ENCODE results near the gene CRYBG3. TPM values are rescaled to one million over a fixed set of nuclear protein-coding genes. Genes with fewer than 3 reads are reported as not detected.

Gene CRYBG3
- polyA plus RNA-seq, 1 experiment = 4.1 TPM

- DNase-seq (ENCODE audit: low read depth) = no peak
- H3K27me3 ChIP-seq (ENCODE audit: control insufficient read depth, insufficient read depth, low read length) = no peaks in the 10 kb centered on the region
- peaks cover 3% of the 10 kb centered on the region; the same call in 1 of the 2 replicates for H3K36me3 ChIP-seq (ENCODE audit: control insufficient read depth, insufficient read depth, low read length)
- CTCF ChIA-PET = no interaction called here
- H3K4me3 ChIP-seq (ENCODE audit: low read depth, low read length) = no peak overlapping the region
- TF ChIP-seq, protein P1, sequence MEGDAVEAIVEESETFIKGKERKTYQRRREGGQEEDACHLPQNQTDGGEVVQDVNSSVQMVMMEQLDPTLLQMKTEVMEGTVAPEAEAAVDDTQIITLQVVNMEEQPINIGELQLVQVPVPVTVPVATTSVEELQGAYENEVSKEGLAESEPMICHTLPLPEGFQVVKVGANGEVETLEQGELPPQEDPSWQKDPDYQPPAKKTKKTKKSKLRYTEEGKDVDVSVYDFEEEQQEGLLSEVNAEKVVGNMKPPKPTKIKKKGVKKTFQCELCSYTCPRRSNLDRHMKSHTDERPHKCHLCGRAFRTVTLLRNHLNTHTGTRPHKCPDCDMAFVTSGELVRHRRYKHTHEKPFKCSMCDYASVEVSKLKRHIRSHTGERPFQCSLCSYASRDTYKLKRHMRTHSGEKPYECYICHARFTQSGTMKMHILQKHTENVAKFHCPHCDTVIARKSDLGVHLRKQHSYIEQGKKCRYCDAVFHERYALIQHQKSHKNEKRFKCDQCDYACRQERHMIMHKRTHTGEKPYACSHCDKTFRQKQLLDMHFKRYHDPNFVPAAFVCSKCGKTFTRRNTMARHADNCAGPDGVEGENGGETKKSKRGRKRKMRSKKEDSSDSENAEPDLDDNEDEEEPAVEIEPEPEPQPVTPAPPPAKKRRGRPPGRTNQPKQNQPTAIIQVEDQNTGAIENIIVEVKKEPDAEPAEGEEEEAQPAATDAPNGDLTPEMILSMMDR (IDR thresholded peaks at IDR 0.05; ENCODE audit: insufficient read depth, low read depth, low read length) = no peak
- POLR2A ChIA-PET = no interaction called here
These were observed 139.4 kb downstream of the CRYBG3 start for GRCh38 chr3:97960993-97961766.

DNA sequence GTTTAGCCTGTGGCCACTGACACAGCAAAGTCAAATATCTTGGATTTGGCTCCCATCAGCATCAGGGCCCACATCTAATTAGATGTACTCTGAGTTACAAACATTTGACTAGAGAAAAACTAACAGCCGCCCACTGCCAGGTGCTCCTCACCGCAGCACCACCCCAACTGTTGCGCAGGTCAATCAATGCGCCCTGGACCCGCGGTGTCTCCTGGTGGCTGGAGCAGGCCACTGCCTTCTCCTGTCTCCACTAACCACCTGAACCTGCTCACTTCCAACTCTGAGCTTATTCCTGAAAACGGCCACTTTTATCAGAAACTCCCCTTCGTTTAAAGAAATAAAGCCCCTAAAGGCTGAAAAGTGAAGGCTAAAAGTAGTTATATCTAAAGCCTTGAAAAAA lies 146.2 kb downstream of the CRYBG3 start:
- Histone ChIP-seq H3K36me3 (ENCODE audit: control insufficient read depth, insufficient read depth, low read length) (0 out of 2 replicates have a peak, but pooled peaks cover 1% of the 10 kb centered on the region), H3K27me3 (ENCODE audit: control insufficient read depth, insufficient read depth, low read length) (no peaks in the 10 kb centered on the region), H3K4me3 (ENCODE audit: low read depth, low read length) (no peak overlapping the region)
- ChIA-PET POLR2A (no interaction called here), CTCF (interaction anchor here (0.7 kb wide), 1 partner anchor 11 kb away, joined by 3 read pairs; no protein-coding TSS in a partner anchor)
- TF ChIP-seq, protein P1 (IDR thresholded peaks at IDR 0.05; ENCODE audit: insufficient read depth, low read depth, low read length) = no peak
- no peak for DNase-seq (ENCODE audit: low read depth)

GRCh38 chr3:97968376-97968775 lies 146.6 kb downstream of the CRYBG3 start:
- POLR2A ChIA-PET = no interaction called here

GRCh38 chr3:97969541-97969940 lies 147.7 kb downstream of the CRYBG3 start:
- POLR2A ChIA-PET = no interaction called here
- Histone ChIP-seq H3K4me3 (ENCODE audit: low read depth, low read length) (no peak overlapping the region), H3K36me3 (ENCODE audit: control insufficient read depth, insufficient read depth, low read length) (0 out of 2 replicates have a peak, but pooled peaks cover 1% of the 10 kb centered on the region), H3K27me3 (ENCODE audit: control insufficient read depth, insufficient read depth, low read length) (no peaks in the 10 kb centered on the region)
- CTCF ChIA-PET = no interaction called here
- no peak for DNase-seq (ENCODE audit: low read depth)
- TF ChIP-seq, protein P1 (IDR thresholded peaks at IDR 0.05; ENCODE audit: insufficient read depth, low read depth, low read length) = no peak

More at GRCh38 chr3:97968376-97968775, 146.6 kb downstream of the CRYBG3 start:
- 0 out of 2 replicates have a peak, but pooled peaks cover 1% of the 10 kb centered on the region for H3K36me3 ChIP-seq (ENCODE audit: control insufficient read depth, insufficient read depth, low read length)
- no peak for DNase-seq (ENCODE audit: low read depth)
- H3K27me3 ChIP-seq (ENCODE audit: control insufficient read depth, insufficient read depth, low read length) = no peaks in the 10 kb centered on the region
- CTCF ChIA-PET = interaction anchor here (0.7 kb wide), 1 partner anchor 11 kb away, joined by 3 read pairs; no protein-coding TSS in a partner anchor
- no peak overlapping the region for H3K4me3 ChIP-seq (ENCODE audit: low read depth, low read length)
- TF ChIP-seq, protein P1 (IDR thresholded peaks at IDR 0.05; ENCODE audit: insufficient read depth, low read depth, low read length) = no peak

- ChIA-PET POLR2A (no interaction called here), CTCF (no interaction called here)
- TF ChIP-seq, protein P1 (IDR thresholded peaks at IDR 0.05; ENCODE audit: insufficient read depth, low read depth, low read length) = no peak
- no peak overlapping the region for H3K4me3 ChIP-seq (ENCODE audit: low read depth, low read length)
- no peaks in the 10 kb centered on the region for H3K27me3 ChIP-seq (ENCODE audit: control insufficient read depth, insufficient read depth, low read length)
- H3K36me3 ChIP-seq (ENCODE audit: control insufficient read depth, insufficient read depth, low read length) = 0 out of 2 replicates have a peak, but pooled peaks cover 1% of the 10 kb centered on the region
- DNase-seq (ENCODE audit: low read depth) = no peak
These were observed 148.3 kb downstream of the CRYBG3 start for GRCh38 chr3:97970156-97970555.

Measured in BJ (cell line).